ENCODE data around the gene ARHGAP4. TPM values are rescaled to one million over a fixed set of nuclear protein-coding genes. Genes with fewer than 3 reads are reported as not detected.

Gene ARHGAP4
- polyA plus RNA-seq, 1 experiment: 0.12 TPM

DNA sequence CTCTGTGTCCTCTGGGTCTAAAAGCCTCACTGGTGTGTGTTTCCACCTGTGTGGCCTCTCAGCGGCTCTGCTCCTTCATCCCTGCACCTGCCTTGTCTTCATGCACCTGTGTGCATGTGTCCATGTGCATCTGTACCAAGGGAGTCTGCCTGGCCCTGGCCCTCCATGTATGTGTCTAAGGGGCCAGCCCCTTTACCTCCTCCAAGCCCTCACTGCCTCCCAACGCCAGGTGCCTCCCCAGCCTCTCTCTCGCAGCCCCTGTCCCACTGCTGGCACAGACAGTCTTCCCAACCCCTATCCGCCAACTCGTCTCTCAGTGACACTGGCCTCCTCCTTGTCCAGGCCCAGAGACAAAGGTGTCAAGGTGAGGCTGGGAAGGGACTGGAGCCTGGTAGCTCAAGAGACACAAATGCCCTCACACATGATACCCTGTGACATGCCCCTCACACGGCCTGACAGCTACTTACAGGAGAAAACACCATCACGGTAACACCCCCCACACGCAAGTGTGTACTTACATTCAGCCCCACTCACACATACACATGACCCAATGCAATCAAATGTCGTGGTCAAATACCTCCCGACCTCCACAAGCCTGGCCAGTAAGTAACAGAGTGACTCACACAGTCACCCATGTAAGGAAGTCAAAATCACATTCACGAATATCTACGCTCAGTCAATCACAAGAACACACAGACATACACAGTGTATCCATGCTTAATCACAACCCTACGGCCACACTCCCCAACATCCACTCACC, 51.5 kb downstream of the ARHGAP4 start:
- TF ChIP-seq CTCF (IDR thresholded peaks at IDR 0.05; ENCODE audit: low read depth, low read length): no peak
- DNase-seq (ENCODE audit: low read depth, low spot score): no peak
- no peaks in the 10 kb centered on the region for H3K9me3 ChIP-seq (ENCODE audit: control insufficient read depth, insufficient read depth, low read length)
- no peak overlapping the region for H3K4me3 ChIP-seq (ENCODE audit: low read depth, low read length)
- CTCF ChIA-PET: no interaction called here
- H3K27me3 ChIP-seq (ENCODE audit: control insufficient read depth, insufficient read depth, low read length): peaks cover 15% of the 10 kb centered on the region
- POLR2A ChIA-PET: no interaction called here
- H3K27ac ChIP-seq (ENCODE audit: low read depth, low read length): no peak overlapping the region

DNA sequence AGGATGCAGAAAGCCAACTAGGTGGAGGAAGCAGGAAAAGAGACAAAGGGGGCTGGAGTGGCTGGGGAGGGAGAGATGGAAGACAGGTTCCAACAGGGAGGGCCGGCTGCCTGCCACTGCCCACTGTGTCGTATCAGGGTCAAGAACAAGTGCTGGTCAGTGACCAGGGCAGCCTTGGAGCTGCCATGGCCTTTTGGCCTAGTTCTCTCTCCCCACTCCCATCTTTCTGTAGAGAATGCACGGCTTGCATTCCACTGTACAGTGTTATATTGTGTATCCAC, 52.0 kb downstream of the ARHGAP4 start:
- ChIA-PET CTCF (no interaction called here), POLR2A (no interaction called here)
- DNase-seq (ENCODE audit: low read depth, low spot score): no peak
- peaks cover 11% of the 10 kb centered on the region for H3K27me3 ChIP-seq (ENCODE audit: control insufficient read depth, insufficient read depth, low read length)
- no peak for TF ChIP-seq CTCF (IDR thresholded peaks at IDR 0.05; ENCODE audit: low read depth, low read length)
- H3K9me3 ChIP-seq (ENCODE audit: control insufficient read depth, insufficient read depth, low read length): no peaks in the 10 kb centered on the region
- H3K27ac ChIP-seq (ENCODE audit: low read depth, low read length): no peak overlapping the region
- no peak overlapping the region for H3K4me3 ChIP-seq (ENCODE audit: low read depth, low read length)

GRCh38 chrX:153873282-153874084, 52.6 kb downstream of the ARHGAP4 start:
- peaks cover 6% of the 10 kb centered on the region for H3K27me3 ChIP-seq (ENCODE audit: control insufficient read depth, insufficient read depth, low read length)
- POLR2A ChIA-PET: no interaction called here
- no peak overlapping the region for H3K4me3 ChIP-seq (ENCODE audit: low read depth, low read length)
- no peak for DNase-seq (ENCODE audit: low read depth, low spot score)
- no peak overlapping the region for H3K27ac ChIP-seq (ENCODE audit: low read depth, low read length)
- CTCF ChIA-PET: no interaction called here
- no peaks in the 10 kb centered on the region for H3K9me3 ChIP-seq (ENCODE audit: control insufficient read depth, insufficient read depth, low read length)
- TF ChIP-seq CTCF (IDR thresholded peaks at IDR 0.05; ENCODE audit: low read depth, low read length): no peak

DNA sequence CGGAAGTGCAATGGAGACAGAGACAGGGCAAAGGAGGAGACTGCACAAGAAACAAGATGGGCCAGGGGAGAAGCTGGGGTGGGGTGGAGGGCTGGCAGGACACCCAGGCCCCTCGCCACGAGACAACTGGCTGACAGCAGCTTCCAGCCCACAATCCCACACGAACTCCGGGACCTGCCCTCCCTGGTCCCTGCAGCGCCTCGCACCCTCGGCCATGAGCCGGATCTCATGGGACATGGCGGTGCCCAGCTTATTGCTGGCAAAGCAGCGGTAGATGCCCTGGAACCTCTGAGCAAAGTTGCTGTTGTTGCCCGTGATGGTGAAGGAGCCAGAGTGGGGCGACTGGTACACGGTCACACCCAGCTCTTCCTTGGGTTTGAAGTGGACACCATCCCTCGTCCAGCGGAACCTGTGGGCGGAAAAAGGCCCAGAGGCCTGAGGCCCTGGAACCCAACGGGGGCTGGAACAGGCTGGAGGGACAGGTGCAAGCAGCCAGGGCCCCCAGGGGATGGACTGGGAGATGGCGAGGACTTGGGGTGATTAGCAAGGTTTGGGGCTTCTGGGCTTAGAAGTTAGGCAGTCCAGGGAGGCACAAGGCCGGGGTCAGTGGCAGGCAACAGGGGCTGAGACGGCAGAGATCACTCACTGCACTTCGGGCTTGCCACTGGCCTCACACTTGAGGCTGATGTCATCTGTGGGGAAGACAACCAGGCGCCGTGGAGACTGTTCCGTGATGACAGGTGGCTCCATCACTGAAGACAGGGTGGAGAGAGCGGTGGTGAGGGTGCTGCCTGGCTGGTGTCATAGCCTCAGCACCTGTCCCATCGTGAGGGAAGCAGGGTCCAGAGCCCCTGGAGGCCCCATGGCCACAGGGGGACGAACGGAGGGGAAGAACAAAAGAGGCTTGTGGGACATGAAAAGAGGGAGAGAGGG, 53.9 kb downstream of the ARHGAP4 start:
- no peak for DNase-seq (ENCODE audit: low read depth, low spot score)
- POLR2A ChIA-PET: no interaction called here
- CTCF ChIA-PET: no interaction called here
- Histone ChIP-seq H3K27me3 (ENCODE audit: control insufficient read depth, insufficient read depth, low read length) (peaks cover 2% of the 10 kb centered on the region), H3K4me3 (ENCODE audit: low read depth, low read length) (no peak overlapping the region), H3K9me3 (ENCODE audit: control insufficient read depth, insufficient read depth, low read length) (no peaks in the 10 kb centered on the region), H3K27ac (ENCODE audit: low read depth, low read length) (no peak overlapping the region)
- TF ChIP-seq CTCF (IDR thresholded peaks at IDR 0.05; ENCODE audit: low read depth, low read length): no peak

All from AG04450 (cell line).